ENCODE data around the gene VPS26B.

Gene VPS26B

DNA sequence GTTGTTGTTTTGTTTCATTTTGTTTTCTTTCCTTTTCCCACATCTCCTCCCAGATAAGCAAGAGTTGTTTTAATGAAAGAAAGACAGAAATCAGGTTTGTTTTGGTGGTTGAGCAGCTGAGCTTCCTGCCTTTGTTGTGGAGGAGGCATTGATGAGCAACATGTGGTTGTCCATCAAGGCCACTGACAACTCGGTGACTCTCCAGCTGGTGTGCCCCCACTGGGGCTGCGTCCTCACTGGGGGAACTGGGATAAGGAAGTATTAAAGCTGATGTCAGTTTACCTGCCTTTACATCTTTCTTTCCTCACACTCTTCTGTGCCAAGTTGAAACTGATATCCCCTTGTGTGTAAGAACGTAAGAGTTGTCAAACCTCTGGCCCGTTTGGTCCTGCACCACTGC lies 5.9 kb downstream of the VPS26B start:
- no peak for DNase-seq
- intact Hi-C loops (cut with DNase I), result no loop called here

DNA sequence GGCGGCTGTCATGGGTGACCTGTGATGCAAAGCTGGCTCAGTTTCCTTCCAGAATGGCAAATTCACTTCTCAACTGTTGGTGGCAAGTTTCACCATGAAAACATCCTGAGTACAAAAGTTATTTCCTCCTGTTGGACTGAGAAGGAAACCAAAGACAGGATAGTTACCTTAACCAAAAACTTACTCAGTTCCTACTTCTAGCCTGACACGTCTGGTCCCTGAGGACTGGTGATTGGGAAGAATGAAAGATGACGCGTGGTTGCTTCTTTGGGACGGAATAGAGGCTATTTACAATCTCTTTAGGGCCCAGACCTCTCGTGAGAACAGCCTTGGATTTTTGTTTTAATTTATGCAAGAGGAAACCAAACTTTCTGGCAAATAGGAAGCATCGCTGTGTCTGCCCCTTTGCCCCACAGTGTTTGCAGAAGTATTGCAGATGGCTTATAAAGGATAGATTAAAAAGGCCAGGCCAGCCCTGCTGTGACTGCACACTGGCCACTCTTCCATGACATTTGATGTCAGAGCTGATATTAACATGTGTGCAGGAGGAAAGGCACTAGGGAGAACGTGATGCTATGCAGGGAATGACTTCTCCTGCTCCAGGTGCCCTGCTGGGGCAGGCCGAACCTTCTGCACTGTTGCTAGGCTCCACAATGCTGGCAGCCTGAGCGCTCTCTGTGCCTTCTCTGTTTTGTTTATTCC lies 7.6 kb downstream of the VPS26B start:
- no peak for DNase-seq
- intact Hi-C loops (cut with DNase I), result no loop called here

DNA sequence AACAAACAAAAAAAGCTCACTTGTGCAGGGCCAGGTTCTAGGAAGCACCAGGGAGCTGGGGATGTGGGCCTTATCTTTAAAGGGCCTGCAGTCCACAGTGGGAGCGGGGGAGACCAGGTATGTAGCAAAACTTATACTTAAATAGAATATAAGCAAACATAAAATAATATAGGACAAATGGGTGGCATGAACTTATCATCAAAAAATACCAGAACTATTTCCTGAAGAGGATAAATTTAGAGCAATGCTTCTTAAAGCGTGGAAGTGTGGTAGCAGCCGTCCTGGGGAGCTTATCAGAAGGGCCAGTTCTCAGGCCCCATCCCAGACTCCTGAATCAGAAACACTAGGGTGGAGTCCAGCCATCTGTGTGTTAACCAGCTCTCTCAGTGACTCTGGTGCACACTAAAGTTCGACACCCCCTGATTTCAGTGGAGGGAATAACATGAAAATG lies 9.3 kb downstream of the VPS26B start:
- intact Hi-C loops (cut with DNase I), result no loop called here
- DNase-seq, result no peak

DNA sequence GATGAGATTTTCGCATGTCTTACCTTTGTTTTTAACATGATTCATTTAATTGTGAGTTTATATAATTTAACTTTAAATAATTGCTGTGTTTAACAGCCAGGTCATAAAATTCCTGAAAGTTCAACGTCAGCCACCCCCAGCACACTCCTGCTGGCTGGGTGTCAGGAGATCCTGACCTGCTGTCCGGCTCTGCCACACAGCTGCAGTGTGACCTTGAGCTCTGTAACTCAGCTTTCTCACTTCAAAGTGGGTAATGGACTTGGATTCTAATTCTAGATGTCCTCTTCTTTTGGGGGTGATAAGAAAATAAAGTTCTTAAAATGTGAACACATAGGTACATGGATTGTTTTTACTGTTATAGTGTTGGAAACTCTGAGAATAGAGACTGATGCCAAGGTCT lies 10.9 kb downstream of the VPS26B start:
- DNase-seq, result no peak
- intact Hi-C loops (cut with DNase I), result no loop called here

DNA sequence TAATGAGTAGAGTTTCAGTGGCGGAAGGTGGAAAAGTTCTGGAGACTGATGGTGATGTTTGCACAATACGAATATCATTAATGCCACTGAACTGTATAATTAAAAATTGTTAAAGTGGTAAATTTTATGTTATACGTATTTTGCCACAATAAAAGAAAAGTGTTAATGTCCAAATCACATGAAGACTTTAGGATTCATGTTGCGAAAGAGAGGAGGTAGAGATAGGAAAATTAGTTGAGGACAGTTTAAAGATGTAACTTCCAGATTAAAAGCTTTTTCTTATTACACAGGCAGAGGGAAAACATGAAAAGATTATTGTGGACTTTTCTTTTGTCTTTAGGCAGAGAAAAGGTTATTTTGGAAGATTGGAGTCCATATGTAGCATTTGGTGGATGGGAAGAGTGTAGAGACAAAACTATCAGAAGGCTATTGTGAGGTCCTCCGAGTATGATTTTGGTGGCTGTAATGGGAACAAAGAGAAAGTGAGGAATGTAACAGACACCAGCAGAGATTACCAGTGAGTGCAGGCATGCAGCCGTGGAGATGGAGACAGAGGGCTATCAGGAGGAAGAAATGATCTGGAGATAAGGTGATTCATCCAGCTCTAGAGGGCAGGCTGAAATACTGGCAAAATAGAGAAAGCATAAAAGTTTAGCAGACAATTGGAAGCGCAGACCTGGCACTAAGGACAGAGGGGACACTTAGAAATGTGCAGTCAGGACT lies 12.5 kb downstream of the VPS26B start:
- DNase-seq, result no peak
- intact Hi-C loops (cut with DNase I), result no loop called here

DNA sequence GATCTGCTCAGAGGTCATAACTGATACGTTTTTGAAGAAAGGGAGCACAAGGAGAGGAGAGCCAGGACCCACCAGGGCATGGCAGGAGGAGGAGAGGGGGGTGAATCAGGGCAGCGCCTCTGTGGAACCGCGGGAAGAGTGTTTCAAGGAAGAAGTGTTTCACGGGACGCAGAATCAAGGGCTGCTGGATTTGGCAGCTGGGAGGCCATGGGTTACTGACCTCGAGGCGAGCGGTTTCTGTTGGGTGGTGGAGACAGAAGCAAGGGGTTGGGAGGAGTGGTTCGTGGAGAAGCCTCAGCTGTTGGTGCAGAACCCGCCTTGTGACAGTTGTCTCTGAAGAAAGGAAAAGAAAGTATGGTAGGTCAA lies 13.1 kb downstream of the VPS26B start:
- no peak for DNase-seq
- intact Hi-C loops (cut with DNase I), result no loop called here

DNA sequence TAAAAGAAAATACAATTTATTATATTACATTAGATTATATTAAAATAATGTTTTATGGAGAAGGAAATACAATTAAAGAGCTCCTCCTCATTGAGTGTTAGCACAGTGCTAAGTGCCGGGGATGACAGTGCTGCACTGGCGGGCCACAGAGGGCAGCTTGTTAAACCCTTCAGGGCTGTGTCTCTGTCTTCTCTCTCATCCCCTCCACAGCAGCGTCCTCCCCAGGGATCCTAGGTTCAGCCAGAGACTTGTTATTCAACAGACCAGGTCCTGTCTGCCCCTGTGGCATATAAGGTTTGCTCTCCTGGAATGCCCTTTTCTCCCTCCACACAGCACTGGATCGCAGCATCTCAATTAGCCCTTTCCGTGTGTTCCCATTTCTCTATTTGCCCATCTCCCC lies 14.5 kb downstream of the VPS26B start:
- no peak for DNase-seq
- intact Hi-C loops (cut with DNase I), result no loop called here

DNA sequence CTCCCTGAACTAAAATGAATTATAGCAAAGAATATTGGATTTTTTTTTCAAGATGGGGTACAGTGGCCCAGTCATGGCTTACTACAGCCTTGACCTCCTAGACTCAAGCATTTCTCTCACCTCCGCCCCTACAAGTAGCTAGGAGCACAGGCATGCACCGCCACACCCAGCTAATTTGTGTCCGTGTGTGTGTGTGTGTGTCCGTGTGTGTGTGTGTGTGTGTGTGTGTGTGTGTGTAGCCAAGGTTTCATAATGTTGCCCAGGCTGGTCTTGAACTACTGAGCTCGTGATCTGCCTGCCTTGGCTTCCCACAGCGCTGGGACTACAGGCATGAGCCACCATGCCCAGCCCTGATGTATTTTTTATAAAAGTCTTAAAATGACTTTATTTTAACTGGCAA lies 16.1 kb downstream of the VPS26B start:
- no peak for DNase-seq
- intact Hi-C loops (cut with DNase I), result no loop called here

DNA sequence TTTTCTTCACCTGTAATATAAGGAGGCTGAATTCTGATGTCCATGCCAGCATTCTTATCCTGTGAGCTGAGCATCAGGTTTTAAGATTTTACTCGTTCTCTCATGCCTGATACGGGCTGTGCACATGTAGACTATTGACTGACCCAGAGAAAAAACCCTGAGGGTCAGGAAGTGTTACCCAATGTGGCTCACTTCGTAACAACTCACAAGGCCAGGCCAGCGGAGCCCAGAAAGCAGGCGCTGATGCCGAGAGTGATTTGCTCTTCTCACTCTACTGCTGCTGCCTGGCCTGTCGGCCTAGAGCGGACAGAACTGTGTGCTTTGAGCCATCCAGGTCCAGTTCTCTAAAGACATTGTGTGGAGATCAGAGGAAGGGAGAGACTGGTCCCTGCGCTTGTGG lies 17.9 kb downstream of the VPS26B start:
- intact Hi-C loops (cut with DNase I), result no loop called here
- no peak for DNase-seq

DNA sequence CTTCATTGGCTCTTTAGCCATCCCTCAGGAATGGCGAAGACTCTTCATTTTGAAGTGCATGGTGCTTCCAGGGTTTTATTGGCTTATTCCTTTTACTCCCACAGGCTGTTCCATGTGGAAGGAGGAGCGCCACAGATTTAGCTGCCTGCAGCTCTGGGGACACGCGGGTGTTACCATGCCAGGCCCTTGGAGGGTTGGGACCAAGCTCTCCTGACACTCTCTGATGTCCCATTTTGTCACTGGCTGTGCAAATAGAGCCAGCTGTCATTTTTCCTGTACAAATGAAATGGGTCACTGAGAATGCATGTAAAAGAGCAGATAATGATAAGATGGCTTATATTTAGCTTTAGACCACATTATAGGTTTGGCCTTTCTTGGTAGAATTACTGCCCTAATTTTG lies 19.4 kb downstream of the VPS26B start:
- intact Hi-C loops (cut with DNase I), result no loop called here
- no peak for DNase-seq

DNA sequence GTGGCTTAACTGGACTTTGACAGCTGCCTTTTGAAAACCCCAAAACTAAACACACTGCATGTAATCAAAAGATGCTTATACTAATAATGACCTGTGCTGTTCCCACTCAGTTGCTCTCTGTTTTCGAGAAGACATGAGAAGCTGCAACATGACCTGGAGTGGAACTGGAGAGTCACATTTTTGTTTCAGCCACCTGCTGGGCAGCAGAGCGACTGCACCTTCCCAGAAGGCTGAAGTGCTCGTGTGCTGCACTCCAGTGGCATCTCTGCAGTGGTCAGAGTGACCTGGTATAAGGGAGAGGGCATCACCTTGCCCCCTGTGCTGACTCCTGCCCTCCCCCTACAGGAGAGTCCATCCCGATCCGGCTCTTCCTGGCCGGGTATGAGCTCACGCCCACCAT lies 20.1 kb downstream of the VPS26B start:
- DNase-seq, result no peak
- intact Hi-C loops (cut with DNase I), result no loop called here

DNA sequence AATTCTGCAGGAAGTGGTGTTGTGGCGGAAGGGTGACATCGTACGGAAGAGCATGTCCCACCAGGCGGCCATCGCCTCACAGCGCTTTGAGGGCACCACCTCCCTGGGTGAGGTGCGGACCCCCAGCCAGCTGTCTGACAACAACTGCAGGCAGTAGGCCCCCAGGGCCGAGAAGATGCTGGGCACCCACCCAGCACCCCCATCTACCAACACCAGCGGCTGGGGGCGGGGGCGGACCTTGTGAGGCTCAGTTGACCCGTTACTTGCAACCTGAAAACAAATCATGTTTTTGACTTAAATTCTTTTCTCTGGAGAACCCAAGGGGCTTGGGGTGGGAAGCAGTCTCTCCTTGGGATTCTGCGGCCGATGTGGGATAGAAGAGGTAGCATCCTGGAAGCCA lies 21.0 kb downstream of the VPS26B start:
- intact Hi-C loops (cut with DNase I), result no loop called here
- peak in 1 of 10 donors; percentile 84 for DNase-seq

DNA sequence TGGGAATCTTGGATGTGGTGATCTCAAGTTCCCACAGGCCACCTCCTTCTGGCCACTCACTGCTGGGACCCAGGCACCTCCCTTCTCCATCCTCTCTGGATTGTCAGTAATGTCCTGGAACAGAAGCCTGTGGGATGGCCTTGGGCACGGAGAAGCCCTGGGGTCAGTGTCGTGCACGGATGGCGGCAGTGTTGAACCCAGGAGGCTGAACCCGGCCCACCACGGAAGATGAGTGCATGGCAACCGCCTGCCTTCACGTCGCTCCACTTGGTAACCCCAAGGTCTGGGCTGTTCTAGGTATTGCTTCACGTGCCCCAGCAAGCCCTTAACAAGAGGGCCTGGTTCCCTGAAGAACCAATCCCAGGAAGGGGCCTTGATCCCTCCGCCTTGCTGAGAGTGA lies 21.6 kb downstream of the VPS26B start:
- intact Hi-C loops (cut with DNase I), result no loop called here
- DNase-seq, result no peak

DNA sequence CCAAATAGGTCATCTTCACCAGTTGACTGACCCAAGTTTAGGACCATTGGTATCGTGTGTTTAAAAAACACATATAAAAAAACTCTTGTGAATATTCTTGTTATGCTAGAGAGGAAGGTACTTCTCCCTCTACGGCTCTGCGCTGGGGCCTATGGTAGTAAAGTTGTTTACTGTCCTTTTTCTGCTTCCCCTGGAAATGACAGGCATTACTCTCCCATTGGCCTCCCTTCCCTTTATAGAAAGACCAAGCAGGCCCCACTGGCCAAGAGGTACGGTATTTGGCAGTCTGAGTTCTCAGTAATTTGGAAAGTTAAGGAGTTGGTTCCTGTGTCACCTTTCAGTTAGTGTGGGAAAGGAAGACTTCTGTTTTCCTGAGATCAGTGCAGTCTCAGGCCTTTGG lies 22.2 kb downstream of the VPS26B start:
- intact Hi-C loops (cut with DNase I), result no loop called here
- DNase-seq, result no peak

DNA sequence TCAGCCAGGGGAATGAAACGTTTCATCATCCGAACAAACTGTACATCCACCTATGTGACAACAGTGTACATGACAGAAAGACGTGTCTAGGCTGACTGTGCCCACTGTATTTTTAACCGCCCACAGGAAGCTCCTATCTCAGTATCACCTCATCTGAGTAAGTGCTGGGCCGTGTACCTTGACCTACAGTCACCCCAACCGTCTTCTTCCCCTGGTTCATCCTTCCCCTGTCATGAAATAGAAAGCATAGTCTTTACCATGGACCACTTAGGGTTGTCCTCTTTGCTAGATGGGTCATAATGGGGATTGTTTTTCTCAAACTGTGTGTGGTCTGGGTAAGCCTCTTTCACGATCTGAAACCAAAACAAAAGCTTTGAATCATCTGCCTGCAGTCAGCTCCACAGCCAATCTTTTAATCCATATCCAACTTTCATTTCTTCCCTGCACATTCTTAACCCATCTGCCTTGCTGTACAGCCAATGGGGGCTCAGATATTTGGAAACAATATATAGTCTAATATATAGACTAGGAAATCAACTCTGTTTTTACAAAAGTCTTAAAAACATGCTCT lies 24.5 kb downstream of the VPS26B start:
- intact Hi-C loops (cut with DNase I), result no loop called here
- no peak for DNase-seq

DNA sequence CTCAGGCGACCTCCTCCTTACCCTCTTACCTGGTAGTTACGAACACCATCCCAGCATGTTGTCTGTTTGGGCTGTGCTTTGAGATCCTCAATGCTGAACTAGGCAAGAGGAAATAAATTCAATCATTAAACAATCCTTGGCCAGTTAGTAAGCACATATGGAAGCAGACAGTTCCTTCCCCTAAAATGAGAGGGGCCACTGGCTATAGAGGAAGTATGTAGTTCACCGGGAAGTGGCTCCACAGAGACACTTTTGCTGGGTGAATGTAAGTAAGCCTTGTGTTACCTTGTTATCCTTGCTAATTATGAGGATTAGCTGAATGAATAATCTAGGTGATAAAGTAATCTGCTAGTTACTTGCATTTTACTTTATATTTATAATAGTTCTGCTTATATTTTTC lies 25.8 kb downstream of the VPS26B start:
- intact Hi-C loops (cut with DNase I), result no loop called here
- no peak for DNase-seq

DNA sequence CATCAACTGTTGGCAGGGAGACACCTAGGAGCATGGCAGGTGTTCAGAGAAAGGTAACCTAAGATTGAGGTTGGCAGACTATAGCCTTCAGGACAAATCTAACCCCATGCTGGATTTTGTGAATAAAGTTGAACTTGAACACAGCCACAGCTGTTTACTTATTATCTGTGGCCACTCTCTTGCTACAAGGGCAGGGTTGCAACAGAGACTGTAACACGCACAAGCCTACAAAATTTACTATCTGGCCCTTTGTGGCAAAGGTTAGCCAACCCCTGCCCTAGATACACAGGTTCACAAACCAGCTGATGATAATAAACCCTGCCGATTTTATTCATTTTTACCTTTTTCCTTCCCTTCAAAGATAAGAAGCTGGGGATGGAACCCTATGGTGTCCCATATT lies 26.2 kb downstream of the VPS26B start:
- intact Hi-C loops (cut with DNase I), result no loop called here

DNA sequence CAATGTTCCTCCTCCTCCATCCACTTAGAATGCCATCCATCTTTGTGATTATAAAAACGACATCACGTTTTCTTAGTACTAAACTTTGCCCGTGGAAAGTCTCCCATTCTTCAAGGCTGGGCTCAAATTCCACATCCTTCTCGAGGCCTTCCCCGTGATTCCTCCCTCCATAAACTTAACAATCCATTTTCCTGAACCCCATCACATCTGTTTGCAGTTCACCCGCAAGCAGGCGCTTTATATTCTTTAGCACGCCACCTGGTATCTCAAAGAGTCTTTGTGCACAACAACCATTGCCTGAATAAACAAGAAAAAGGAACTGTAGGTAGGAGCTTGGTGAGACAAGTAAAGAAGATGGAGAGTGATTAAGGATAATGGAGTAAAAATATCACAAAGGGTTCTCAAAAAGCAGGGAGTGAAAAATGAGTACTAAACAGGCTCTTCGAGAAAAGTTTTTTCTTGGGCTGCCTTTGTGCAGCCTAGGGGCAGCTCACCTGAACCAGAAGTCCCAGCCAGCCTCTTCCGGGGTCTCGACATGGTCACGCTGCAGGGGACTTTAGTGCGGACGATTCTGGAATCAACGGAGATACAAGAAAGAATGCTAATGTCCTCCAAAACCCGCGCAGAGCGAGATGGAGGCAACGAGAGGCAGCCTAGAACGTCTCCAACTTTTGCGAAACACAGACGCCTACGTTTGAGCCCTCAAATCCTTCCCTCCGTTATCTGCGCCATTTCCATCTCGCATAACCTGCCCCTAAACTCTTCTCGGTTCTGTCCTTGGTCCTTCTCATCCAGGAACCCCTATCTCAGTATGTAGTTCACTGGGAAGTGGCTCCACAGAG lies 28.1 kb downstream of the VPS26B start:
- intact Hi-C loops (cut with DNase I), result loop anchor here (2.0 kb wide), 1 partner anchor 28 kb away; the partner anchor contains the start of gene VPS26B
- peak in 2 of 10 donors; percentile 34 to 86 for DNase-seq

More for the DNA sequence above, 26.2 kb downstream of the VPS26B start:
- DNase-seq, result no peak

DNA sequence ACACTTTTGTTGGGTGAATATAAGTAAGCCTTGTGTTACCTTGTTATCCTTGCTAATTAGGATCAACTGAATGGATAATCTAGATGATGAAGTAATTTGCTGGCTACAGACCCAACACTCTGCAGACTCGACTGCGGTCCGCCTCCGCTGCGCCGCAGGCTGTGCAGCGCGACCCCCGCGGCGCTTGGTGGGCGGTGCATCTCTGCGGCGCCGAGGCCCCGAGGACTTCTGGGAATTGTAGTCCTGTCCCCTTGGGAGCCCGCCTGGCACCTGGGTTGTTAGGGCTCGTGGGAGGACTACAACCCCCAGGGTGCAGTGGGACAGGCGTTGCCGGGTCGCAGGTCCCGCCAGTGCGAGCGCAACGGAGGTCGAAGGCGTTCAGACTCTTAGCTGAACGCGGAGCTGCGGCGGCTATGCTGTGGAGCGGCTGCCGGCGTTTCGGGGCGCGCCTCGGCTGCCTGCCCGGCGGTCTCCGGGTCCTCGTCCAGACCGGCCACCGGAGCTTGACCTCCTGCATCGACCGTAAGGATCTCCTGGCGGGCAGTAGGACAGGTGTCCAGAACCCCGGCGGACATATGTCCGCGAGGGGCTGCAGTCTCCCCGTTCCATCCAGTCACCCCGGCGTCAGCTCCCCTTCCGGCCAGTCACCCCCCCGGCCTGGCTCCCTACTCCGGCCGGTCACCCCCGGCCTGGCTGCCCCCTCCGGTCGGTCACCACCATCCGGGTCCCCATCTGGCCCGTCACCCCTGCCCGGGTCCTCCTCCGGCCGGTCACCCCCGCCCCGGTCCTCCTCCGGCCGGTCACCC lies 28.9 kb downstream of the VPS26B start, which contains the start of the genes ACAD8 and THYN1:
ACAD8 (plus strand) TSS at position 381 of the 806 bp plus-strand sequence; CDS start at position 414, 33 bp downstream.
THYN1 (minus strand) TSS at position 165 of the 806 bp plus-strand sequence. CDS start 470 bp downstream, outside the sequence.
- intact Hi-C loops (cut with DNase I), result loop anchor here (2.0 kb wide), 1 partner anchor 29 kb away; the partner anchor contains the start of gene VPS26B
- DNase-seq, result peak; percentile 96 to 100 (median 98)

Measured in posterior cingulate gyrus (tissue), 11 donors.